ENCODE measurements around the gene DDIT4.
A peak's percentile ranks its signal among the peaks of the same experiment; 100 is the strongest.
"Not testable (repeated sequence)": the region's sequence is repeated elsewhere in the genome, so short reads cannot be mapped to it uniquely, and the experiment has no call there.

Gene DDIT4

GRCh38 chr10:72295330-72295910 lies 21.7 kb downstream of the DDIT4 start:
- no peak for DNase-seq (ENCODE audit: low spot score)

GRCh38 chr10:72296829-72297280 lies 23.1 kb downstream of the DDIT4 start:
- not testable (repeated sequence) for DNase-seq (ENCODE audit: low spot score)

GRCh38 chr10:72297281-72297804 lies 23.6 kb downstream of the DDIT4 start:
- DNase-seq (ENCODE audit: low spot score) = peak; percentile 96

- DNase-seq (ENCODE audit: low spot score) = peak; percentile 99
Measured at GRCh38 chr10:72297805-72298591, 24.3 kb downstream of the DDIT4 start.

- DNase-seq (ENCODE audit: low spot score) = peak; percentile 88
Measured at GRCh38 chr10:72298592-72299519, 25.1 kb downstream of the DDIT4 start.

GRCh38 chr10:72303424-72304128 lies 29.9 kb downstream of the DDIT4 start:
- no peak for DNase-seq (ENCODE audit: low spot score)

GRCh38 chr10:72306215-72306760 lies 32.6 kb downstream of the DDIT4 start:
- DNase-seq (ENCODE audit: low spot score) = no peak

GRCh38 chr10:72307711-72308110 lies 34.0 kb downstream of the DDIT4 start:
- DNase-seq (ENCODE audit: low spot score) = not testable (repeated sequence)

- peak; percentile 90 for DNase-seq (ENCODE audit: low spot score)
Measured at GRCh38 chr10:72308320-72308987, 34.7 kb downstream of the DDIT4 start.

- no peak for DNase-seq (ENCODE audit: low spot score)
Measured at GRCh38 chr10:72309290-72310240, 35.8 kb downstream of the DDIT4 start.

- peak; percentile 80 for DNase-seq (ENCODE audit: low spot score)
Measured at GRCh38 chr10:72310241-72310633, 36.5 kb downstream of the DDIT4 start.

GRCh38 chr10:72310636-72311035 lies 36.9 kb downstream of the DDIT4 start:
- DNase-seq (ENCODE audit: low spot score) = peak; percentile 51

- DNase-seq (ENCODE audit: low spot score) = no peak
Measured at GRCh38 chr10:72311667-72312066, 37.9 kb downstream of the DDIT4 start.

GRCh38 chr10:72312865-72313391 lies 39.2 kb downstream of the DDIT4 start:
- DNase-seq (ENCODE audit: low spot score) = no peak

- DNase-seq (ENCODE audit: low spot score) = no peak
Measured at GRCh38 chr10:72314263-72314662, 40.5 kb downstream of the DDIT4 start.

- no peak for DNase-seq (ENCODE audit: low spot score)
Measured at GRCh38 chr10:72315054-72315453, 41.3 kb downstream of the DDIT4 start.

GRCh38 chr10:72315611-72316385 lies 42.1 kb downstream of the DDIT4 start:
- DNase-seq (ENCODE audit: low spot score) = peak; percentile 51

GRCh38 chr10:72316386-72316700 lies 42.6 kb downstream of the DDIT4 start:
- DNase-seq (ENCODE audit: low spot score) = no peak
